Suprapubic skin (tissue), 4 donors: ENCODE data around the gene HCRT. TPM values are rescaled to one million over a fixed set of nuclear protein-coding genes. Genes with fewer than 3 reads are reported as not detected.

Experiments used
- DNase-seq, 2 donors: peaks; one replicate each; pipeline ENCODE4 v3.0.0-alpha.2; 2019; ENCODE audit warnings: low spot score in 2 of 2
- H3K27ac ChIP-seq: fragments of 200-600 bp; sonication (generic); one replicate; pipeline ENCODE4 v1.5.1; 2019
- H3K27me3 ChIP-seq: fragments of 200-600 bp; sonication (generic); one replicate; pipeline ENCODE4 v1.5.1; 2019
- H3K36me3 ChIP-seq: fragments of 200-600 bp; sonication (generic); one replicate; pipeline ENCODE4 v1.5.1; 2019
- H3K4me1 ChIP-seq: fragments of 200-600 bp; sonication (generic); one replicate; pipeline ENCODE4 v1.5.1; 2019
- H3K4me3 ChIP-seq: fragments of 200-600 bp; sonication (generic); one replicate; pipeline ENCODE4 v1.5.1; 2019; ENCODE audit warnings: mild to moderate bottlenecking
- H3K9me3 ChIP-seq: fragments of 200-600 bp; sonication (generic); one replicate; pipeline ENCODE4 v1.5.1; 2019
- EP300 ChIP-seq: sonication (generic); formaldehyde crosslinking; IDR thresholded peaks from one replicate; pipeline ENCODE4 v1.6.1; 2017; ENCODE audit warnings: antibody characterized with exemption
- POLR2A ChIP-seq, 2 donors: fragments of 450-650 bp; IDR thresholded peaks; one replicate each; pipeline ENCODE4 v1.6.1; 2017; ENCODE audit warnings: antibody characterized with exemption in 2 of 2, mild to moderate bottlenecking in 2 of 2, moderate library complexity in 2 of 2
- POLR2AphosphoS5 ChIP-seq, 3 donors: sonication (generic); formaldehyde crosslinking; IDR thresholded peaks; one replicate each; pipeline ENCODE4 v1.6.1; 2017; ENCODE audit warnings: antibody characterized with exemption in 3 of 3
- WGBS: methylation state at CpG from one replicate; pipeline ENCODE4 v1.1.5; 2018; 5-methylcytosine and 5-hydroxymethylcytosine counted together
- total RNA-seq, 4 donors: library from RNA; depleted of rRNA; stranded (reverse); fragments of >200 nt; gene quantifications; one replicate each; pipeline ENCODE4 v1.1.0, GENCODE V29; 2016
- TF ChIP-seq, protein P1 (sequence below), 2 donors: fragments of 200-600 bp in 1 of 2; fragments of 450-650 bp in 1 of 2; sonication (generic) in 1 of 2; IDR thresholded peaks; one replicate each; pipeline ENCODE4 v1.5.1; 2016 to 2019; ENCODE audit warnings: antibody characterized with exemption in 2 of 2, mild to moderate bottlenecking in 1 of 2, moderate library complexity in 1 of 2

Gene HCRT
- total RNA-seq, 4 donors from 2014 or later, result not detected

DNA sequence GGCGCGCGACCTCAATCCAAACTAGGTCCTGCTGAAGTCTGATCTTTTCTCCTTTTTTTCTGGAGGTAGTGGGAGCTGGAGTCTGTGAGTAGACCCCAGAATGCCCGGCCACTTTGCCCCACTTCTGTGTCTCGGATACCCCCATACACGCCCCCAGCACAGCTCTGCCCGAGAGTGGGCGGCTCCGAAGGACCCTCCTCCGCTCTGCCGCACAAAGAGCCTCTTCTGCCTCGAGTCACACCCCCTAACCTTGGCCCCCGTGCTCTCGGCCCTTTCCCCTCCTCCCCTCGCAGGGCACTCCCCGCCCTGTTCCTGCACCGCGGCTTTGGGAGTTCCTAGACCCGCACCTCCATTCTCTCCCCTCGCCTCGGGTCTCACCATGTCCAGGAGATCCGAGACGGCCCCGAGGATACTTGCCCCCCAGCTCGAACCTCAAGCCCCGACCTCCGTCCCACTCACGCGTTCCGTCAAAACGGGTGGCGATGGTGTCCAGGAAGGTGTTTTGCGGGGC is 4.8 kb downstream of the HCRT start:
- Histone ChIP-seq H3K4me1 (peaks cover 28% of the 10 kb centered on the region), H3K9me3 (no peaks in the 10 kb centered on the region), H3K4me3 (peak overlapping the region; percentile 43), H3K27me3 (peaks cover 42% of the 10 kb centered on the region), H3K36me3 (no peaks in the 10 kb centered on the region), H3K27ac (no peak overlapping the region)
- no peak for TF ChIP-seq POLR2AphosphoS5 (IDR thresholded peaks at IDR 0.05)
- TF ChIP-seq EP300, result no peak
- TF ChIP-seq, protein P1, sequence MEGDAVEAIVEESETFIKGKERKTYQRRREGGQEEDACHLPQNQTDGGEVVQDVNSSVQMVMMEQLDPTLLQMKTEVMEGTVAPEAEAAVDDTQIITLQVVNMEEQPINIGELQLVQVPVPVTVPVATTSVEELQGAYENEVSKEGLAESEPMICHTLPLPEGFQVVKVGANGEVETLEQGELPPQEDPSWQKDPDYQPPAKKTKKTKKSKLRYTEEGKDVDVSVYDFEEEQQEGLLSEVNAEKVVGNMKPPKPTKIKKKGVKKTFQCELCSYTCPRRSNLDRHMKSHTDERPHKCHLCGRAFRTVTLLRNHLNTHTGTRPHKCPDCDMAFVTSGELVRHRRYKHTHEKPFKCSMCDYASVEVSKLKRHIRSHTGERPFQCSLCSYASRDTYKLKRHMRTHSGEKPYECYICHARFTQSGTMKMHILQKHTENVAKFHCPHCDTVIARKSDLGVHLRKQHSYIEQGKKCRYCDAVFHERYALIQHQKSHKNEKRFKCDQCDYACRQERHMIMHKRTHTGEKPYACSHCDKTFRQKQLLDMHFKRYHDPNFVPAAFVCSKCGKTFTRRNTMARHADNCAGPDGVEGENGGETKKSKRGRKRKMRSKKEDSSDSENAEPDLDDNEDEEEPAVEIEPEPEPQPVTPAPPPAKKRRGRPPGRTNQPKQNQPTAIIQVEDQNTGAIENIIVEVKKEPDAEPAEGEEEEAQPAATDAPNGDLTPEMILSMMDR (IDR thresholded peaks at IDR 0.05), result no peak
- TF ChIP-seq POLR2A (IDR thresholded peaks at IDR 0.05), result no peak
- WGBS, result 2% methylated on average over 33 of the region's 33 CpGs
- peak in 1 of 2 donors; percentile 63 for DNase-seq

DNA sequence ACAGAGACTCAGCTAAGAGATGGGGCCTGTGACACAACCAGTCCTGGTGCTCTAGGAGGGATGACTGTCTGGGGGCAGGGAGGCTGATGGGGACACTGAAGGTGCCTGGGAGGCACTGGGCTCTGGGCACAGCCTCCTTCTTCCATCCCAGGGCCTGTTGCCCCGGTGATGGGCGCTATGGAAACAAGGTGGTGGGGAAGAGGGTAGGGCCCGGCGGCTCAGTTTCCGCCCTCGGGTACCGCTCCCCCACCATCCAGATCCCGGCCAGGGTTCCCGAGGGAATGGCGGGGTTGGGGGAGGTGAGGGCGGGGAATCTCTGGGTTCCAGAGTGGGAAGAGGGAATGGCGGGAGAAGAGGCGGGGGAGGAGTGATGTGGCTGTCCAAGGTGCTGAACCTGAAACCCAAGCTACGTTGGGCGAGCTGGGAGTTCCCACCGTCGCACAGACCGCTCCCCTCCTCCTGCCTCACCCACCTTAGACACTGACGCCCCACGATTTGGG is 5.3 kb downstream of the HCRT start:
- Histone ChIP-seq H3K9me3 (no peaks in the 10 kb centered on the region), H3K27me3 (peaks cover 40% of the 10 kb centered on the region), H3K36me3 (no peaks in the 10 kb centered on the region), H3K4me1 (peaks cover 28% of the 10 kb centered on the region), H3K4me3 (peak overlapping the region; percentile 43), H3K27ac (no peak overlapping the region)
- TF ChIP-seq POLR2A (IDR thresholded peaks at IDR 0.05) (no peak), EP300 (no peak), POLR2AphosphoS5 (IDR thresholded peaks at IDR 0.05) (no peak)
- TF ChIP-seq, protein P1 (IDR thresholded peaks at IDR 0.05), result no peak
- peak in 1 of 2 donors; percentile 67 for DNase-seq
- WGBS, result 0% methylated on average over 1 of the region's 20 CpGs

DNA sequence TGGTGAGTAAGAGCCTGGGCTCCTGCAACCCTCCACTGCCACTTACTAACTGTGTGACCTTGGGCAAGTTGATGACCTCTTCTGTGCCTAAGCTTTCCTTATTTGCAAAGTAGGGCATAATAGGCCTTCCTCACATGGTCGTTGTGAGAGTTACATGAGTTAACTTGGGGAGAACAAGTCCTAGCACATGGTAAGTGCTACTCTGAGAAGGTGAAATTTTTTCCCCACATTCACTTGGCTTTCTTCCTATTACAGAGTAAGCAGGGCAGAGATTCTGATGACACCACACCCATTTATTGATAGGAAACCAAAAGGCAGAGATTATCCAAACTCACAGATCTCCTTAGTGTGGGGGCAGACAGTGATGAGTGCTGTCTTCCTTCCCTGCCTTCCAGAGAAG is 5.9 kb downstream of the HCRT start:
- no peak overlapping the region for H3K4me3 ChIP-seq
- peaks cover 40% of the 10 kb centered on the region for H3K27me3 ChIP-seq
- H3K4me1 ChIP-seq, result peaks cover 25% of the 10 kb centered on the region
- no peak overlapping the region for H3K27ac ChIP-seq
- no peak for TF ChIP-seq POLR2A (IDR thresholded peaks at IDR 0.05)
- no peak for TF ChIP-seq POLR2AphosphoS5 (IDR thresholded peaks at IDR 0.05)
- no peak for TF ChIP-seq EP300
- TF ChIP-seq, protein P1 (IDR thresholded peaks at IDR 0.05), result no peak
- DNase-seq, result no peak
- H3K9me3 ChIP-seq, result no peaks in the 10 kb centered on the region
- H3K36me3 ChIP-seq, result no peaks in the 10 kb centered on the region
- WGBS, result 0% methylated on average over 1 of the region's 1 CpG

- Histone ChIP-seq H3K27me3 (peaks cover 36% of the 10 kb centered on the region), H3K27ac (no peak overlapping the region), H3K36me3 (no peaks in the 10 kb centered on the region), H3K4me1 (peaks cover 19% of the 10 kb centered on the region), H3K9me3 (no peaks in the 10 kb centered on the region), H3K4me3 (no peak overlapping the region)
- DNase-seq, result no peak
- 34% methylated on average over 4 of the region's 14 CpGs for WGBS
- TF ChIP-seq EP300, result no peak
- TF ChIP-seq POLR2AphosphoS5 (IDR thresholded peaks at IDR 0.05), result no peak
- TF ChIP-seq, protein P1 (IDR thresholded peaks at IDR 0.05), result no peak
- no peak for TF ChIP-seq POLR2A (IDR thresholded peaks at IDR 0.05)
Observed at GRCh38 chr17:42178817-42179216, 6.4 kb downstream of the HCRT start.

- H3K27me3 ChIP-seq, result peaks cover 28% of the 10 kb centered on the region
- WGBS, result 85% methylated on average over 2 of the region's 2 CpGs
- TF ChIP-seq, protein P1 (IDR thresholded peaks at IDR 0.05), result no peak
- no peak for TF ChIP-seq POLR2A (IDR thresholded peaks at IDR 0.05)
- no peak for TF ChIP-seq POLR2AphosphoS5 (IDR thresholded peaks at IDR 0.05)
- no peak for TF ChIP-seq EP300
- H3K36me3 ChIP-seq, result no peaks in the 10 kb centered on the region
- H3K4me3 ChIP-seq, result no peak overlapping the region
- H3K27ac ChIP-seq, result no peak overlapping the region
- DNase-seq, result no peak
- H3K4me1 ChIP-seq, result peaks cover 16% of the 10 kb centered on the region
- no peaks in the 10 kb centered on the region for H3K9me3 ChIP-seq
Observed at GRCh38 chr17:42177684-42178083, 7.6 kb downstream of the HCRT start.
